GM06990 (cell line): ENCODE results near the gene OSTF1.
A peak's percentile ranks its signal among the peaks of the same experiment; 100 is the strongest.

Source experiments
- DNase-seq: peaks from one replicate; pipeline ENCODE4 v3.0.0-alpha.2; 2011; ENCODE audit not compliant: insufficient read length; ENCODE audit errors: extremely low read depth
- H3K27me3 ChIP-seq: replicated peaks from 2 replicates; pipeline ENCODE4 v1.6.0; 2011; ENCODE audit warnings: low read length; ENCODE audit not compliant: control insufficient read depth, insufficient read depth
- H3K36me3 ChIP-seq: 2 replicates; pipeline ENCODE4 v1.5.1; 2011; ENCODE audit warnings: low read length; ENCODE audit not compliant: control insufficient read depth, insufficient read depth
- H3K4me3 ChIP-seq: replicated peaks from 2 replicates; pipeline ENCODE4 v1.5.1; 2011; ENCODE audit warnings: low read depth, mild to moderate bottlenecking, control low read depth, low read length
- CTCF ChIP-seq: IDR thresholded peaks from 2 replicates; pipeline ENCODE4 v1.5.1; 2011; ENCODE audit warnings: low read length, control low read depth, mild to moderate bottlenecking, inconsistent platforms; ENCODE audit not compliant: insufficient read depth, poor library complexity, severe bottlenecking

OSTF1 gene, protein sequence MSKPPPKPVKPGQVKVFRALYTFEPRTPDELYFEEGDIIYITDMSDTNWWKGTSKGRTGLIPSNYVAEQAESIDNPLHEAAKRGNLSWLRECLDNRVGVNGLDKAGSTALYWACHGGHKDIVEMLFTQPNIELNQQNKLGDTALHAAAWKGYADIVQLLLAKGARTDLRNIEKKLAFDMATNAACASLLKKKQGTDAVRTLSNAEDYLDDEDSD

GRCh38 chr9:75087824-75088645 is at the start of gene OSTF1, which contains the start of gene NMRK1:
OSTF1 (plus strand) TSS chr9:75088514; CDS start chr9:75088693, 179 bp downstream.
NMRK1 (minus strand) TSS chr9:75088155; CDS start chr9:75083115, 5,040 bp downstream.
- no peak for TF ChIP-seq CTCF
- DNase-seq: peak; percentile 99
- H3K4me3 ChIP-seq: peak within 1 kb of the TSS; percentile 89
- no peaks in the 10 kb centered on the region for H3K27me3 ChIP-seq
- no peaks in the 10 kb centered on the region for H3K36me3 ChIP-seq

GRCh38 chr9:75039009-75039408 is 49.3 kb upstream of the OSTF1 start:
- Histone ChIP-seq H3K27me3 (no peaks in the 10 kb centered on the region), H3K36me3 (no peaks in the 10 kb centered on the region), H3K4me3 (no peak overlapping the region)
- no peak for TF ChIP-seq CTCF
- no peak for DNase-seq

DNA sequence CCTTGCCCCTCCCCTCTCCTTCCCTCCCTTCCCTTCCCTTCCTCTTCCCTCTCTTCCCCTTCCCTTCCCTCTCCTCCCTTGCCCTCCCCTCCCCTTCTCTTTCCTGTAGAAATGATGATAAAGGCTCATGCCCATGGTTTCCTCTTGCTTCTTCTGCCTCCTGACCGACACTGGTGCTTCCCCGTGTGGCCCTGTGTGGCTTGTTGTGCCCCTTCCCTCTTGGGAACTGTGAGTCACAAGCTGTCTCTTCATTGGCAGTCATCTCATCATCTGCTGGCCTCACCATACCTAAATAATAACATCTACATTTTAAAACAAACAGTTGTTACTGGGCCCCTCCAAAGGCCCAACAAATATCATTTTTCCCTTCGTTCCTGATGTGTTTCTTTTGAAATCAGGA is 48.5 kb upstream of the OSTF1 start:
- Histone ChIP-seq H3K27me3 (no peaks in the 10 kb centered on the region), H3K4me3 (no peak overlapping the region), H3K36me3 (no peaks in the 10 kb centered on the region)
- TF ChIP-seq CTCF: no peak
- no peak for DNase-seq

- no peak for TF ChIP-seq CTCF
- Histone ChIP-seq H3K36me3 (no peaks in the 10 kb centered on the region), H3K27me3 (no peaks in the 10 kb centered on the region), H3K4me3 (no peak overlapping the region)
- no peak for DNase-seq
These were observed 47.3 kb upstream of the OSTF1 start for GRCh38 chr9:75041041-75041440.

DNA sequence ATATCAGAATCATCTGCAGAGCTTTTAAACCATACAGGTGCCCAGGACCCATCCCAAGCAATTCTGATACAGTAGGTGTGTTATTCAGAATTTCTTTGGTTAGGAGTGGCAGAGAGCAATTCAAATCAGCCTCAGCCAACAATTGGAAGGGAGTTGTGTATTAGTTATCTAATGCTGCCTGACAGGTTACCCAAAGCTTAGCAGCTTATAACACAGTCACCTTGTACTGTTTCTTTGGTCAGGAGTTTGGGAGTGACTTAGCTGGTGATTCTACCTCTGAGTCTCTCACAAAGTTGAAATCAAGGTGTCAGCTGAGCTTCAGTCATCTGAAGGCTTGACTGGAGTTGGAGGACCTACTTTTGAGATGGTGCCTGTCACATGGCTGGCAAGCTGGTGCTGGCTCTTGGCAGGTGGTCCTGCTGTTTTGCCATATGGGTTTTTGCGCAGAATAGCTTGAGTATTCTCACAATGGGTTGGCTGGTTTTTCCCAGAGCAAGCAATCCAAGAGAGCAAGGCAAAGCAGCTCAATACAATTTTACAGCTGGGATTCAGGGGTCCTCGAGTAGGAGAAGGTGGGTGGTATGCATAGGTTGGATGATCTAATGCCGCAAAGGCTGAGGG is 41.5 kb upstream of the OSTF1 start:
- TF ChIP-seq CTCF: no peak
- no peak overlapping the region for H3K4me3 ChIP-seq
- no peaks in the 10 kb centered on the region for H3K36me3 ChIP-seq
- DNase-seq: no peak
- no peaks in the 10 kb centered on the region for H3K27me3 ChIP-seq
